NCI-H2196 treated with DMSO at 0.1 percent for 48 hours (cell line): ENCODE data around the gene SCTR.

ENCODE experiments used
- DNase-seq: peaks from one replicate; lab custom pipeline; 2025; ENCODE audit not compliant: unreplicated experiment; lab: John Stamatoyannopoulos, UW

Gene SCTR

DNA sequence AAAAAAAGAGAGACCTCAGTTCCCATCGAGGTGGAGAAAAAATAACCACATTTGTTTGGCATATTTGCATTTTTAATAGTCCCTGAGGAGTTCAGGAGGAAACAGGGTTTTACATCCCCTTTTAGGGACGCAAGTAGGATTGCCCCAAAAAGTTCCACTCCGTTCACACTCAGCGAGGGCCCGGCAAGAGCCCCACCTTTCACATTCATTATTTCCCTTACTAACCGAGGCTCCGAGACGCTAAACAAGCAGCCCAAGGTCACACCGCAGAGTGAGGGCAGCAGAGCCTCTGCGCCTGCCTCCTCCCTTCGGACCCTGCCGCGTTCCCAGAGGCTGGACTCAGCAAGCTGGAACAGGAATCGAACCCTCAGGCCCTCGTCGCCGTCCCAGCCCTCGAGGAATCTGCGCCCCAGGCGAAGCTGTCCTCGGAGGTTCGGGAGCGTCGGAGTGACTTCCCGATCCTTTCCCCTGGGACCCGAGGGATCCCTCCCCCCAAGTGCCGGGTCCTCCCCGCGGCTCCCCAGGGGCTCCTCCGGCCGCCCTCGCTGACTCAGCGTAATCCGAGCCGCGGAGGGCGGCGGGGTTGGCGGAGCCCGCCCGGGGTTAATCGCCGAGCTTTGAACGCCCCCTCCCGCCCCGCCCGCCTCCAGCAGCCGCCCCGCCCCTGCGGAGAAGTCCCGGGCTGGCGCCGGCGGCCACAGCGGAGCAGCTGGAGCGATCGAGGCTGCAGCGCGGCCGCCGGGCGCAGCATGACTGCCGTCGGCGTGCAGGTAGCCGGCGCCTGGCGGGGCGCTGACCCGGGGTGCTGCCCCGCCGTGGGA, 92.9 kb downstream of the SCTR start, which contains the start of gene TMEM37:
Gene TMEM37 (plus strand): TSS at position 700 of the 821 bp plus-strand sequence. CDS start 50 bp downstream, at position 750.
- DNase-seq = no peak

DNA sequence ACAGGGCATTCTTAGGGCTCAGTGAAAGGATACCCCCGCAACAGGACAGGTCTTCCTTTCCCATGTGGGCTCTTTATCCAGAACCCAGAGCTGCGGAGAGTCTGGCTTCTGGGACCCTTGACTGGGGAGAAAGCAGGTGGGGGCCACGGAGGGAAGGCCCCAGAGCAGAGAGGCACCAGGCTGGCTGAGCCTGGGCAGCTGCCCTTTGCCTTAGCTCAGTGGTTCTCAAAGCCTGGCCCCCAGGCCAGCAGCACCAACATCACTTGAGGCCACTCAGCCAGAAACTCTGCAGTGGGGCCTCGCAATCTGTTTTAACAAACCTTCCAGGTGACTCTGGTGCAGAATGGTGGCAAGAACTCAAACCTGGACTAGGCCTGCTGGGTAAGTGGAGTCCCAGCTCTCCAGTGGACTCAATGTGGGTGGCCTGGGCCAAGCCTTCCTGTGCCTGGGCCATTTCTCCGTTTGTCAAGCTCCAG, 94.2 kb downstream of the SCTR start:
- DNase-seq = no peak

DNA sequence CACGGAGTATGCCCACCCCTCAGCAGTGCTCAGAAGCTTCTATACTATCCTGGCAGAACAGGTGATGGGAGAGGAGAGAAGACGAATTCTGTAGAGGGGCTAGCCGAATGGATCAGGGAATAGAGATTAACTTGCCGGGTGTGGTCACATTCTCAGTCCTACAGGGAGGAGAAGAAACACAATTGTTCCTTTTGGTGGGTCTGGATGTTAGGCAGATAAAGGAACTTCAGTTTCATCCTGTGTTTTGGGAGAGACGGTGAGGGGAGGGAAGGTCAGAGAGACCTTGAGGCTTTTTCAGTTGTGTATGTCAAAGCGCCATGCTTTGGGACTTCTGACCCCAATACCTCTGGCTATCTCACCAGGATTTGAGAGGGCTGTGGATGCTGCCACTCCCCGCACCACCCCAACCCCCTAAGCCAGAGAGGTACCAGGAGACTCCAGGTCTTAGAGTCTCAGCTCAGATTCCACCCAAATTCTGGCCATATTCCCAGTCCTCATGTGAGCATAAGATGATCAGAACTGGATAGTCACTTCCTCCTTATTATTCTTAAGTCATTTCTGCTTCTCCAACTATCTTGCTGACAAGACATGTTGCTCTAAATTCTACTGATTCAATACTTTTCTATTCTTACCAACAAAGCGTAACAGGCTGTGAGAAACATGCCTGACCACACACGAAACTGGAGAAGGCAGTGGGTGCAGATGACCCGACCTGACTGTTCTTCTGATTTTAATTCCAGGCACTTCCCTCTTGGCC, 94.9 kb downstream of the SCTR start:
- DNase-seq = no peak

DNA sequence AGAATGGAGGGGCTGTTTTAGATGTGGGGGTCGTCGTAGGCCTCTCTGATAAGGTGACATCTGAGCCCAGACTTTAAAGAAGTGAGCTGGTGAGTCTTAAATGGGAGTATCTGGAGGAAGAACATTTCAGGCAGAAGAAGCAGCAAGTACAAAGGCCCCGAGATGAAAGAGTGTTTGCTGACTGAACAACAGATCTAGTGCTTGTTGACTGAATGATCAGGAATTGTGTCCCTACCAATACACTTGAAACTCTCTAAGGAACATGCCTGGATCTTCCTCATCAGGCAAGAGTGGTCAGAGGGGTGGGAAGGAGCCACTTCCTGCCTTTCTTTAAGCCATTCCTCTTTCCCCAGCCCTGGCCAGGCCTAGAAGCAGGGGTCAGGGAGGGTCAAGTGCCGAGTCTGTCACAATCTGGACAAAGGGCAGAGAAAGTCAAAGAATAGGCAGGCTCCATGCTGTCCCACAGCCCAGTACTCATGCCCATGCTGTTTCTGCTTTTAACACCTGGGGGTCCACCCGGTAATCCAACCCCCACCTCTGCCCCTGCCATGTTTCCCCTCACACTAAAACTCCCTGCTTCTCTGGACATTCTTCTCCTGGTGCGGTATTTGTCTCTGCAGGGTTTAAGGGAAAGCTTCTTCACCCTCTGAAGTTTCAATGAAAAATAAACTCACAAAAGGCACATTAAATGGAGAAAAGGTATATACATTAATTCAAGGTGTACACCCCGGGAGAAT, 95.6 kb downstream of the SCTR start:
- DNase-seq = no peak

DNA sequence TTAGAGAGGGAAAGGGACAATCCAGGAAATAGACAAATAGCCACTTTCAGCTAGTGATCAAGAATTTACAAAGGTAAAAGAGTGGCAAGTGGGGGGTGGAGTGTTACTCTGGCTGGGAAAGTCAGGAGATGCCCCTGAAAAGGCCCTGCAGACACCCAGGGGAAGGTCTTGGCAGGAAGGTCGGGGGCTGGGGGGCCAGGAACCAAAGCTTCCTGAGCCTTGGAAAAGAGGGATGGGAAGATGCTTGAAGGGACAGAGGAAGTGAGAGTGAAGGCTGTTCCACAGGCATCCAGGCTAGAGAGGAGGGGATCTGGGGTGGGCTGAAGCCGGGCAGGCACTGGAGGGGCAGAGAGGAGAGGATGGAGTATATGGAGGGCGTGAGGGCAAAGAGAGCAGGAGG, 96.5 kb downstream of the SCTR start:
- DNase-seq = no peak

DNA sequence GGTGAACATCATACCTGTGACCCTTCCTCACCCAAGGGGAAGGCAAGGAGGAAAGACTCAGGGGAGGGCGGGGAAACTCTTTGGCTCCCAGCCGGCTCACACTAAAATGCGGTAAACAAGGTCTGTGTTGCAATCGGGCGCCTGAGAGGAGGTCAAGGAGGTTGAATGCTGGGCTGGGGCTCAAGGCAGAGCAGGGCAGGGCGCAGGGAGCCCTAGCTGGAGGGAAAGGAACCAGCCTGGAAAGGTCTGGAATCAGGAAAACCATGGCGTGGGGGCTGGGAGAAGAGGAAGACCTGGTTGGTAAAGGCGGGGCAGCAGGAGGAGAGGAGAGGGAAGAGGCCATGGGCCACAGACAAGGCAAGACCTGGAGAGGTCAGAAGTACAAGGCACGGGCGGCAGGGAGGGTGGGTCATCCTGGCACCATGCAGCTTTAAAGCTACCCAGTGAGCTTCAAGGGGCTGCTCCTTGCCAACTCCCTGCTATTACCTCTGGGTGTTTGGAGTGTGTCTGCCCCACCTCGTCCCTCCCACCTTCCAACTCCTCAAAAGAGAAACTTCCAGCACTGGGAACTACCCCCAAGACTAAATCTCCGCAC, 97.4 kb downstream of the SCTR start:
- no peak for DNase-seq

DNA sequence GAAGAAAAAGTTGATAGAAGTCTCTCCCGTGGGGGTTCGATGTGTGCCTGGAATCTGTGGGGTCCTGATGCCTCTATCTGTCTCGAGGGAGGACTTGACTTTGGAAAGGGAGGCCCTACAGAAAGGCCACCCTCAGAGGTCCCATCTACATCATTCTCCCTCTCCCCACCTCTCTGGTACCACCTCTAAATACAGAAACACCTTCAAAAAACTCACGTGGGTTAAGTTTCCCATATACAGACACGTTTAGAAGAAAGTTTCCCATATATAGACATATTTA, 97.9 kb downstream of the SCTR start:
- no peak for DNase-seq

DNA sequence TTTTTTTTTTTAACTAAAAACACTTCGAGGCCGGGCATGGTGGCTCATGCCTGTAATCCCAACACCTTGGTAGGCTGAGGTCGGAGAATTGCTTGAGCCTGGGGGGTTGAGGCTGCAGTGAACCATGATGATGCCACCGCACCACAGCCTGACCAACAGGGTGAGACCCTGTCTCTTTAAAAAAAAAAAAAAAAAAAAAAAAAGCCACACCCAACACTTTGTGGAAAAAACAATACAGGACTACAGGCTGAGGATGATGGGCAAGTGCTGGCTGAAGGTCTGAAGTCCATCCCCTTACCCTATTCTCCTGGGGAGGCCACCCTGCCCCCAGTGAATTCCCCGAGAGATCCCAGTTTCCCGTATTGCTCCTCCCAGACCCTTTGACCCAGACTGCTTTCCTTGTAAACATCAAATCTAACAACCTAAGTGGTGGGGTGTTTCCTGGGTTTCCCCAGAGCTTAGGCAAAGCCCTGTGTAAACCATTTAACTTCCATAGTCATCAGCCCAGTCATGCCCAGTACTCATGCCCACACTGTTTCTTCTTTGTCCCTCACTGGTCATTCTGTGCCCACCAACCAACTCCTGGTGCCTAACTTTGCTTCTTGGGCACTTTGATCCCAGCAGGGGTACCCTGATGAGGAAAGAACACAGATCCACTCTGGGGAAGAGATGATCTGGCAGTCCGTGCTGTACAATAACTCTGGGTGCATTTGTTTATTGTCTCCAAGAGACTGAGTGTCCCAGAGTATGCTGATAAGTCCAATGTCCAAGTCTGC, 98.5 kb downstream of the SCTR start:
- no peak for DNase-seq

DNA sequence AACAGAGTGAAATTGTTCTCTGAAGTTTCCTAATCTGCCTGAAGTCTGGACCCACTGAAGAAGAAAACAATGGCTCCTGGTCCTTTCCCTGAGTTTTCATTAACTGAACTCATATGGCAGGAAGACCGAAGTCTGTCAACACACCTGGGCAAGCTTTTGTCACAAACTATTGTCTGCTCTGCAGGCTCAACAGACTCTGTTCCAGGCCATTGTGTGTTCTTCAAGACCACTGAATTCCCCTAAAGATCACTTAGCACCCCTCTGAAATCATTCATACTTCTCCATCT, 99.2 kb downstream of the SCTR start:
- no peak for DNase-seq

DNA sequence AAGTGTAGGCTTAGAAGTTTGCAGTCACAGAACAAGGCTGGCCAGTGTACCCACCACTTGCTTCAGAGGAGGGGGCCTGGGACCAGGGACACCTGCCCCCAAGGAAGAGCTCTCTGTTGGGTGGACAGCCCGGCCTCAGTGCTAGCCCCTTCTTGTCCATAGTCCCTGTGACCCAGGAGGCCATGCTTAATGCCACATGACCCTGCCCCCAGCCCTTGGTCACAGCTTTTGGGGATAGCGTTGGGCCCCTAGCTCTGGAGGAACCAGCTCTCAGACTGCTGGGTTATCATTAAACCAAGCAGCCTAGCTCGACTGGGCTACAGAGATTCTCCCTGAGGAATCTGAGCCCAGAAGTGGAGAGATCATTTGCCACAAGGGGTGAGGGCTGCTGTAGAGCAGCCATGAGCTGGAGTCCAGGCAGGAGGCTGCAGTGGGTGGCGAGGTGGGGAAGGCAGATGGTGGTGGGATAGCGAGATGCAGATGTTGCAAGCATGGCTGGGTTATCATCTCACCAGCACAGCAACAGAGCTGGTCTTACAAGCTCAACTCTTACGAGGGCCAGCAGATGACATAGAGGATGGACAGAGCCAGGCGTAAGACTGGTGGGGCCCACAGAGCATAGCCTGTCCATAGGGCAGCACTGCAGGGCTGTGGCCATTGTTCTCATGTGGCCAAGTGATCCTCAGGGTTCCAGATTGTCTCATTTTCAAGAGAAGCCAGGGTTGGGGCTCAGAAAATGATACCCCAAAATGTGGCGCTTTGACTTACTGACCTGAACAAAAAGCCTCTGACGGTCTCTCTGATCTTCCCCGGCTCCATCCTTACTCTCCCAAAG, 99.8 kb downstream of the SCTR start:
- no peak for DNase-seq

DNA sequence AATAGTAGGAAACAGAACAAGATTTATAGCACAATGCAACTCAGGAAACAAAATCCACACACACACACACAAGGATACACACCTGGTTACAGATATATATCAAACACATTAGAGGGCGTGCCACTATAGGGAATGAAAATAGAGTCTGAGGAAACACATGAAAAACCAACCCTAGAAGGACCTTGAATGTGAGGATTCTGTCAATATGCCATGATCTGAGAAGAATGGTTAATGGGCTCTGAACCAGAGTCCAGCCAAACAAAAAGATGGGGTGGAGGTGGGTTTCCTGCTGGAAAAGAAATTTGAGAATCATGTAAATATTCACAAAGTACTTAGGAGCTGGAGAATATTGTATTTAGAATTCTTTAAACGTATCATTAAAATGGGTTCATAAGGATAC, 100.5 kb downstream of the SCTR start:
- DNase-seq = no peak

DNA sequence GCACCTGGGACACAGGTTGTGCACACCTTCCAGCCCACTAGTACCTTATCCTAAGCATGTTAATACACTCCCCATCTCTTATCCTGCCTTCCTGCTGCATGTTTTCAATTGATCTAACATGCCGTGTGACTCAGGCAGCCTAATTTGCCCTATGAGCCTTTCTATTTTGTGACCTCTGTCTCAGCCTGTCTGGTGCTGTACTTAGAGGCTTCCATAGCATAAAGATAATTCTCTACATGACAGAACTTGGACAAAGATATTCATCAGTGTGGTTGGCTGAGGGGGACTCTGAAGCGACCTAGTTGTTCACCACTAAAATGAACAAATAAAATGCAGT, 101.2 kb downstream of the SCTR start:
- DNase-seq = no peak

DNA sequence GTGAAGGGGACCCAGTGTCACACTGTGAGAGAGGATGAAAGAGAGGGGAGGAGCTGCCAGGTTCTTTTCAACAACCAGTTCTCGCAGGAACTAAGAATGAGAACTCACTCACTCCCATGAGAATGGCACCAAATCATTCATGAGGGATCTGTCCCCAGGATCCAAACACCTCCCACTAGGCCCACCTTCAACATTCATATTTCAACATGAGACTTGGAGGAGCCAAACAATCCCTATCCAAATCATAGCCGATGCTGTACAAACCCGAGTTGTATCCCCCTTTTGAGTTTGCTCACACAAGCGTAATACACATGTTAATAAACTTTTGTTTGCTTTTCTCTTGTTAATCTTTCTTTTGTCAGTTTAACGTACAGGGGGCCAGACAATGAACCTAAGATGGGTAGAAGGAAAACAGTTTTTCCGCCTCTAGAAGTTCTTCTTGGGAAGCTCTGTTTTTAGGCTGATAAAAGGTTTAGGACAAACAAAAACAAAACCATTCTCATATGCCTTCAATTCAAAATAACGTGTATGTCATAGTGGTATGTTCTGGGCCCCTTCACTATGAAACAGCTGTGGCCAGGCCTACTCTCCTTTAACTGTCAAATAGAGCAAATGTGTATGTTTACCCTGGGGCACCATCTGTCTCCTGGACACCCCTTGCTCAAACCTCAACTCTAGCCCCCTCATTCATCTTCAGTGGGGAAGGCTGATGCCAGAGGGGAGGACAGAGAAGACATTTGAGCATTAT, 101.7 kb downstream of the SCTR start:
- no peak for DNase-seq

DNA sequence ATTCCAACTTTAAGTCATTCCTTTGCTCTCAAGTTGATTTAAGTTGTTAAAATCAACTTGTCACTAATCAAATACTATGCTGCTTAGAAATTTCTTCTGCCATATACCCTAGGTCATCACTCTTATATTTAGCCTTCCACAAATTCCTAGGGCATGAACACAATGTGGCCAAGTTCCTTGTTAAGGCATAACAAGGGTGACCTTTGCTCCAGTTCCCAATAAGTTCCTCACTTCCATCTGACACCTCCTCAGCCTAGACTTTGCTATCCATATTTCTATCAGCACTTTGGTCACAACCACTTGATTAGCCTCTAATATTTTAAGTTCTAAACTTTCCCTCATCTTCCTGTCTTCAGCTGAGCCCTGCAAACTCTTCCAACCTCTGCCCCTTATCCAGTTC, 102.5 kb downstream of the SCTR start:
- no peak for DNase-seq

DNA sequence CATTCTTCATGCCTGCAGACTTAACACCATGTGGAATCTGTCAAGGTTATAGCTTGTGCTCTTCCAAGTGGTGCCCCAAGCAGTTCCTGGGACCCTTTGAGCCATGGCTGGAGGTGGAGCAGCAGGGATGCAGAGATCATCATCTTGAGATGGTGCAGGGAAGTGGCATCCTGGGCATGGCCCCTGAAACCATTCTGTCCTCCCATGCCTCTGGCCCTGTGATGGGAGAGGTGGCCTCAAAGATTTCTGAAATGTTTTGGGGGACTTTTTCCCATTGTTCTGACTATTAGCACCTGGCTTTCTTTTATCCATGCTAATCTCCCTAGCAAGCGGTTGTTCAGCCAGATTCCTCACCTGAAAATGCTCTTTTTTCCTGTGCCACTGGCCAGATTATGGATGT, 103.0 kb downstream of the SCTR start:
- no peak for DNase-seq

DNA sequence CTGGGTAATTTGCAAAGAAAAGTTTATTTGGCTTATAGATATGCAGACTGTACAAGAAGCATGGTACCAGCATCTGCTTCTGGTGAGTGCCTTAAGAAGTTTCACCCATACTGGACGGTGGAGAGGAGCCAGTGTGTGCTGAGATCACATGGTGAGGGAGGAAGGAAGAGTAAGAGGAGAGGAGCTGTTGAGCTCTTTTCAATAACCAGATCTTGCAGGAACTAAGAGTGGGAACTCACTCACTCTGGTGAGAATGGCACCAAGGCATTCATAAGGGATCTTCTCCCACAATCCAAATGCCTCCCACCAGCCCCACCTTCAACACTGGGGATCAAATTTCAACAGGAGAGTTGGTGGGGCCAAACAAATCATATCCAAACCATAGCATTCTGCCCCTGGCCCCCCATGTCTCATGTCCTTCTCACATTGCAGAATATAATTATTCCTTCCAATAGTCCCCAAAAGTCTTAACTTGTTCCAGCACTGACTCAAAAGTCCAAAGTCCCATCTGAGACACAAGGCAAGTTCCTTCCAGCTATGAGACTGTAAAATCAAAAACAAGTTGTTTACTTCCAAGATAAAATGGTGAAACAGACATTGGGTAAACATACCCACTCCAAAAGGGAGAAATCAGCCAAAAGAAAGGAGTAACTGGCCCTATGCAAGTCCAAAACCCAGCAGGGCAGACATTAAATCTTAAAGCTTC, 104.3 kb downstream of the SCTR start:
- no peak for DNase-seq

DNA sequence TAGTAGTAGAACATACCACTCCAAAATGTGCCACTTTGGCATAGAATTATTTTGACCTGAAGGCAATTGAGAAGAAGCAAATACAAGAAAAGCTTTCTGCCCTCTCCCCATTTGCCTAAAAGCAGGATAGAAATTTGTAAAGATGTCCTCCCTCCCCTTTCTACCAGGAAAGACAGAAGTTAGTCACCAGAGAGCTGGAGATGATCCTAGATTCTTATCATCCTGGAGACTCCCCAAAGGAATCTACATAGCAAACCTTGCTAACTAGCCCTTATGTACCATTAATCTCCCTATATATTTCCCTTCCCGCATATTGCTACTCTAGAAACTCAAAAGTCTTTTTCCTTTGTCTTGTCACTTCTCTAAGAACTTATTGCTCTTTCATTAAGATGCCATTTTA, 105.2 kb downstream of the SCTR start:
- DNase-seq = no peak

DNA sequence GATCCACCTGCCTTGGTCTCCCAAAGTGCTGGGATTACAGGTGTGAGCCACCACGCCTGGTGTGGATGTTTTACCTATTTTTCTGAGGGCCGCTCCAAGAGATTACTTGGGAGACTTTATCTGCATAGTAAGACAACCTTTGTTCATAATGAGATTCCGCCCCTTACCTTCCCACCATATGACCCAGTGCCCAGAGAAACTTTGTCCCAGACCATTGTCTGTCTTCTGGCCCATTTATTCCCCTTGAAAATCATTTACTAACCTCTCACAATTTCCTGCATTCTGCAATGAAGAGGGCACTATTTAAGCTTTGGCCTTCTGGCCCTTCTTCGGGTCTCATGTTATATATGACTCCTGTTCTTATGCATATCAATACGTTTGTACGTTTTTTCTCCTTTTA, 106.4 kb downstream of the SCTR start:
- DNase-seq = no peak
